BJ (cell line): ENCODE data around the gene MYO18B. TPM values are rescaled to one million over a fixed set of nuclear protein-coding genes. Genes with fewer than 3 reads are reported as not detected.

Experiments used
- CTCF ChIA-PET: fragments of 350-600 bp; formaldehyde crosslinking; extraction: SDS; loops from one replicate; lab custom pipeline; 2021; ENCODE audit warnings: antibody characterized with exemption, inconsistent platforms; lab: Yijun Ruan, JAX
- POLR2A ChIA-PET: fragments of 300-600 bp; sonication (Branson Sonifier 250); formaldehyde crosslinking; extraction: SDS; loops from one replicate; lab custom pipeline; 2021; ENCODE audit warnings: antibody characterized with exemption; lab: Charles Lee
- DNase-seq: peaks from one replicate; pipeline ENCODE4 v3.0.0-alpha.2; 2011; ENCODE audit warnings: low read depth
- H3K27me3 ChIP-seq: 2 replicates; pipeline ENCODE4 v1.6.0; 2011; ENCODE audit warnings: low read length; ENCODE audit not compliant: control insufficient read depth, insufficient read depth
- H3K36me3 ChIP-seq: 2 replicates; pipeline ENCODE4 v1.5.1; 2011; ENCODE audit warnings: low read length; ENCODE audit not compliant: control insufficient read depth, insufficient read depth
- H3K4me3 ChIP-seq: 2 replicates; pipeline ENCODE4 v1.5.1; 2011; ENCODE audit warnings: low read depth, mild to moderate bottlenecking, control low read depth, low read length
- CTCF ChIP-seq: IDR thresholded peaks from 2 replicates; pipeline ENCODE4 v1.5.1; 2011; ENCODE audit warnings: low read depth, mild to moderate bottlenecking, control low read depth, inconsistent platforms, low read length, moderate library complexity; ENCODE audit not compliant: insufficient read depth
- polyA minus RNA-seq: library from RNA; depleted of rRNA, polyadenylated mRNA; stranded (reverse); fragments of >200 nt; gene quantifications from 2 replicates; pipeline ENCODE4 v1.2.3, GENCODE V29; 2011; rRNA and poly(A)+ RNA removed
- polyA plus RNA-seq: library from polyadenylated mRNA; depleted of rRNA; stranded (reverse); fragments of >200 nt; gene quantifications from 2 replicates; pipeline ENCODE4 v1.2.3, GENCODE V29; 2011; rRNA removed

Gene MYO18B
- polyA plus RNA-seq, result not detected in 2 replicates
- under 0.01 TPM in 1 of 2 replicates, not detected in the other for polyA minus RNA-seq

- DNase-seq, result no peak
- no peak for TF ChIP-seq CTCF
- ChIA-PET POLR2A (no interaction called here), CTCF (interaction anchor here (1.1 kb wide), 1 partner anchor 9 kb away, joined by 3 read pairs; no protein-coding TSS in a partner anchor)
- Histone ChIP-seq H3K4me3 (no peak within 1 kb of the TSS), H3K36me3 (no peaks in the 10 kb centered on the region), H3K27me3 (peaks cover 2% of the 10 kb centered on the region; the same call in 1 of the 2 replicates)
These were observed at the start of gene MYO18B for GRCh38 chr22:25741692-25742626. Gene MYO18B (plus strand): TSS chr22:25742188. CDS start chr22:25761093, 18,905 bp downstream.

GRCh38 chr22:25692397-25693267 is 49.4 kb upstream of the MYO18B start:
- Histone ChIP-seq H3K36me3 (no peaks in the 10 kb centered on the region), H3K27me3 (no peaks in the 10 kb centered on the region), H3K4me3 (no peak overlapping the region)
- DNase-seq, result no peak
- ChIA-PET POLR2A (no interaction called here), CTCF (interaction anchor here (1.0 kb wide), 1 partner anchor 230 kb away, joined by 3 read pairs; no protein-coding TSS in a partner anchor)
- TF ChIP-seq CTCF, result no peak

GRCh38 chr22:25693268-25693565 is 48.8 kb upstream of the MYO18B start:
- Histone ChIP-seq H3K36me3 (no peaks in the 10 kb centered on the region), H3K4me3 (no peak overlapping the region), H3K27me3 (no peaks in the 10 kb centered on the region)
- no peak for TF ChIP-seq CTCF
- ChIA-PET CTCF (no interaction called here), POLR2A (no interaction called here)
- DNase-seq, result no peak

- no peak for DNase-seq
- CTCF ChIA-PET, result no interaction called here
- H3K4me3 ChIP-seq, result no peak overlapping the region
- H3K36me3 ChIP-seq, result no peaks in the 10 kb centered on the region
- POLR2A ChIA-PET, result no interaction called here
- H3K27me3 ChIP-seq, result no peaks in the 10 kb centered on the region
- TF ChIP-seq CTCF, result no peak
These were observed 47.6 kb upstream of the MYO18B start for GRCh38 chr22:25694196-25694907.
